ENCODE measurements around the gene UQCR10.
"Not testable (repeated sequence)": the region's sequence is repeated elsewhere in the genome, so short reads cannot be mapped to it uniquely, and the experiment has no call there.

Gene UQCR10

GRCh38 chr22:29737251-29738117 is 29.7 kb upstream of the UQCR10 start:
- no peak for DNase-seq

- no peak for DNase-seq
Measured at GRCh38 chr22:29738118-29738815, 28.9 kb upstream of the UQCR10 start.

GRCh38 chr22:29739346-29739875 is 27.8 kb upstream of the UQCR10 start:
- no peak for DNase-seq

GRCh38 chr22:29740216-29740615 is 27.0 kb upstream of the UQCR10 start:
- DNase-seq: no peak

- no peak for DNase-seq
Measured at GRCh38 chr22:29741926-29742325, 25.2 kb upstream of the UQCR10 start.

- no peak for DNase-seq
Measured at GRCh38 chr22:29742326-29742725, 24.8 kb upstream of the UQCR10 start.

- no peak for DNase-seq
Measured at GRCh38 chr22:29744902-29745301, 22.3 kb upstream of the UQCR10 start.

- DNase-seq: no peak
Measured at GRCh38 chr22:29747832-29748231, 19.3 kb upstream of the UQCR10 start.

GRCh38 chr22:29748248-29748893 is 18.8 kb upstream of the UQCR10 start:
- no peak for DNase-seq

- DNase-seq: no peak
Measured at GRCh38 chr22:29750029-29750428, 17.1 kb upstream of the UQCR10 start.

- DNase-seq: no peak
Measured at GRCh38 chr22:29750559-29751538, 16.3 kb upstream of the UQCR10 start.

- DNase-seq: no peak
Measured at GRCh38 chr22:29751669-29752068, 15.5 kb upstream of the UQCR10 start.

GRCh38 chr22:29753808-29754657 is 13.1 kb upstream of the UQCR10 start:
- no peak for DNase-seq

GRCh38 chr22:29754658-29755395 is 12.3 kb upstream of the UQCR10 start:
- not testable (repeated sequence) for DNase-seq

- no peak for DNase-seq
Measured at GRCh38 chr22:29755889-29756288, 11.3 kb upstream of the UQCR10 start.

- DNase-seq: no peak
Measured at GRCh38 chr22:29756341-29756740, 10.8 kb upstream of the UQCR10 start.

GRCh38 chr22:29757096-29757495 is 10.1 kb upstream of the UQCR10 start:
- no peak for DNase-seq

- no peak for DNase-seq
Measured at GRCh38 chr22:29758068-29758622, 9.0 kb upstream of the UQCR10 start.

GRCh38 chr22:29758959-29759358 is 8.2 kb upstream of the UQCR10 start:
- no peak for DNase-seq

- no peak for DNase-seq
Measured at GRCh38 chr22:29762263-29762662, 4.9 kb upstream of the UQCR10 start.

All from activated CD4-positive, CD25-positive, alpha-beta regulatory T cell (primary cell).